A549 treated with CORT108297 at 1 μM for 4 hours (cell line): ENCODE data around the gene PPP2R5E. TPM values are rescaled to one million over a fixed set of nuclear protein-coding genes. Genes with fewer than 3 reads are reported as not detected.

Experiments used
- total RNA-seq: library from RNA; stranded (reverse); fragments of 200-300 nt; extraction: Qiagen RNA extraction; gene quantifications from 5 replicates; pipeline ENCODE4 v1.2.3, GENCODE V29; 2022

PPP2R5E gene
- total RNA-seq: 21.5 to 26.8 TPM (median 24.0 TPM) in 5 replicates

GRCh38 chr14:63543000-63543825, at the start of gene PPP2R5E:
Gene PPP2R5E, minus strand, starts transcription at chr14:63543377. Its CDS starts 3,692 bp downstream, at chr14:63539685.

Other genes starting within 250 kb of the PPP2R5E start
- gene GPHB5, start 224.4 kb downstream of the PPP2R5E start, total RNA-seq: not detected in 5 replicates
- gene WDR89, start 98.5 kb upstream of the PPP2R5E start, total RNA-seq: 9.1 to 11.5 TPM (median 9.7 TPM) in 5 replicates
- 12.9 to 16.9 TPM (median 15.1 TPM) in 5 replicates for gene SGPP1, start 184.7 kb upstream of the PPP2R5E start, total RNA-seq